NB4 (cell line): ENCODE measurements around the gene ATG5.

Experiments used
- DNase-seq: peaks from one replicate; pipeline ENCODE4 v3.0.0; 2010; ENCODE audit warnings: low read depth
- H3K4me3 ChIP-seq: one replicate; pipeline ENCODE4 v1.5.1; 2011; ENCODE audit warnings: mild to moderate bottlenecking, low read depth, low read length, moderate library complexity
- CTCF ChIP-seq: IDR thresholded peaks from one replicate; pipeline ENCODE4 v1.5.1; 2012; ENCODE audit warnings: low read depth, low read length
- MAX ChIP-seq: IDR thresholded peaks from 2 replicates; pipeline ENCODE4 v1.6.1; 2011; ENCODE audit warnings: low read depth, low read length
- MYC ChIP-seq: IDR thresholded peaks from 2 replicates; pipeline ENCODE4 v1.6.1; 2011; ENCODE audit warnings: low read depth, low read length
- POLR2A ChIP-seq: IDR thresholded peaks from 2 replicates; pipeline ENCODE4 v1.6.1; 2011; ENCODE audit warnings: mild to moderate bottlenecking; ENCODE audit not compliant: insufficient read length; ENCODE audit errors: extremely low read depth

Gene ATG5

DNA sequence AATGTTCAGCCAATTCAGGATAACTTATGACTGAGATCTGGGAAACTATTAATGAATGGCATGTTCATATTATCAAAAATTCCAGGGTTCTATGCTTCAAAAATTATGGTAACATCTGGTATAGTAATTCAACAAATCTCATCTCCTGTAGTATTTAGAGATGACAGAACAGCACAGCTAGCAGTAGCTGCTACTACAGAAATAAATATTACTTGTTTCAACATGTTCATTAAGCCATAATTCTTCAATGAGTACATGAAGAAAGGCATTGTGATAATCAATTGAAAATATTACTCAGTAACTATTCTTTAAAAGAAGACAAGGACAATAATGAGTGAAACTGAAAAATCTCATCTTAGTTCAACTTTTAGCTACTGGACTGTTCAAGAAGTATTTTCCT is 66.8 kb downstream of the ATG5 start:
- no peak overlapping the region for H3K4me3 ChIP-seq
- no peak for TF ChIP-seq CTCF
- no peak for TF ChIP-seq POLR2A
- no peak for TF ChIP-seq MAX
- TF ChIP-seq MYC: no peak
- no peak for DNase-seq

DNA sequence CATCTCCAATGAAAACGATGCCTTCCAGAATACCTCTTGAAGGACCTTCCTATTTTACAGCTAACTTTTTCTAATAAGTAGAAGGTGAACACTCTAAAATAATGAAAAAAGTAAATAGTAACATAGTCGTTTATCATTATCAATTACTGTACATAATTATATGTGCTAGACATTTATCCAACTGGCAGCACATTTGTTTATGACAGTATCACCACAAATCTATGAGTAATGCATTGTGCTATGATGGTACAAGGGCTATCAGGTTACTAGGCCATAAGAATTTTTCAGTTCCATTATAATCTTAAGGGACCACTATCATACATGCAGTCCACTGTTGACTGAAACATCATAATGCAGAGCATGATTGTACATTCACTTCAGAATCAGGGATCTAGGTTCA is 68.4 kb downstream of the ATG5 start:
- no peak for TF ChIP-seq MAX
- no peak for TF ChIP-seq MYC
- TF ChIP-seq POLR2A: no peak
- TF ChIP-seq CTCF: no peak
- H3K4me3 ChIP-seq: no peak overlapping the region
- DNase-seq: no peak

DNA sequence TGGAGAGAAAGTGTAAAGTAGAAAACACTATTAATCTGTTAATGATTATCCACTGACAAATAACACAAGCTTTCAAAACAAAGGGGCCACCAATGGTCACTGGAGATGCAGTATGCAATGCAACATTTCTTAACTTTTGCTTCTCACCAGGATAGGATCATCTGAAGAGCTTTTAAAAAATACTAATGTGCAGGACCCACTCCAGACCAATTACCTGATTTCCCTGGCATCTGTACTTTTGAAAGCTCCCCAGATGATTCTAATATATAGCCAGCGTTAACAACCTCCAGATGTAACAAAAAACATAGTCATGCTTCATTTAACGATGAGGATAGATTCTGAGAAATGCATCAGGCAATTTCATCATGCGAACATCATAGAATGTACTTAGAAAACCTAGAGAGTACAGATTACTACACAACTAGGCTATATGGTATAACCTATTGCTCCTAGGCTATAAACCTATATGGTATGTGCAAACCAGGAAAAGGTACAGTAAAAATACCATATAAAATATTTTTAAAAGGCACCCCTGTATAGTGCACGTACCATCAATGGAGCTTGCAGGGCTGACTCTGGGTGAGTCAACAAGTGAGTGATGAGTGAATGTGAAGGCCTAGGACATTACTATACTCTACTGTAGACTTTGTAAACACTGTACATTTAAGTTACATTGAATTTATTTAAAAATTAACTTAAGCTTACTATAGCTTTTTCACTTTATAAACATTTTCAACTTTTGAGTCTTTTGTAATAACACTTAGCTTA is 69.2 kb downstream of the ATG5 start:
- TF ChIP-seq POLR2A (no peak), CTCF (no peak), MYC (no peak), MAX (no peak)
- no peak overlapping the region for H3K4me3 ChIP-seq
- no peak for DNase-seq

GRCh38 chr6:106255306-106255705 is 70.3 kb downstream of the ATG5 start:
- H3K4me3 ChIP-seq: no peak overlapping the region
- TF ChIP-seq CTCF: no peak
- no peak for TF ChIP-seq MYC
- no peak for TF ChIP-seq MAX
- TF ChIP-seq POLR2A: no peak
- DNase-seq: no peak

DNA sequence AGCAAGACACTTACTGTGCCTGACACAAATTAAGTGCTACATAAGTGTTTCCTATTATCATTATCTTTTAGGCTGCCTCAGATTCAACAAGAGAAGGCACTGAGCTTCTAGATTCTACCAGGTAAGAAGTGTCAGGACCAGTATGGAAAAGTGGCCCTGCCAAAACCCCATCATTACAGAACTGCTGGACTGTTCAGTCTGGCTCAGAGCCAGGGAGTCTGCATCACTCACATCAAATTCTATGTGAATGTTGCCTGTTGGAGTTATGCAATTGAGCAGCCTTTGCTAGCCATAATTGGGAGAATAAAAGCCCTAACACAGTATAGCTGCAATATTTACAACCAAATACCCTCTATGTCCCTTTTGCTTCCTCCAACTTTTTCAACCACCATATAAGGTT is 70.9 kb downstream of the ATG5 start:
- no peak overlapping the region for H3K4me3 ChIP-seq
- TF ChIP-seq MAX (no peak), CTCF (no peak), MYC (no peak), POLR2A (no peak)
- peak; percentile 41 for DNase-seq

- no peak for DNase-seq
- TF ChIP-seq MAX: no peak
- no peak for TF ChIP-seq CTCF
- no peak for TF ChIP-seq MYC
- no peak for TF ChIP-seq POLR2A
- H3K4me3 ChIP-seq: no peak overlapping the region
Measured at GRCh38 chr6:106253731-106254130, 71.8 kb downstream of the ATG5 start.
